ENCODE measurements around the gene MYH10.

MYH10 gene

DNA sequence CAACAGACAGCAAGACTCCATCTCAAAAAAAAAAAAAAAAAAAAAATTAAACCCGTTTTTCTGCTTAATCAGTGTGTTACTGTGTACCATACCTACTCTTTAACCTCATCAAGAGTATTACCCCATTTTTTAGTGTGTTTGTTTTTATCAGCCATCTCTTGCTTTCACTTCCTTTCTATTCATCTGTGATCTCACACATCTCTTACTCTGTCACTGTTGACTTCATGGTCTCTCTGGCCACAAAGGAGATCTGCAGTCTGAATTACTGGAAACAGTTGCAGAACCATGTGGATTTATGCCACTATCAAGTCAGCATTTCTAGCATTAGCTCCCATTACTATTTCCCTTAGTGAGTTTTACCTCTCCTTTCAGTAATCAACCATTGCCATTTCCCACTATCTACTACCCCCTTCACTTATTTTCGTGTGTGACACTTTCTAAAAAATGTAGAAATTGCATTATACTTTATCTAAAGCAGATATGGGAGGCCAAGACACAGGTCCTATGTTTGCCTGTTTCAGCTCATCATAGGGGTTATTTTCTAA lies 174.8 kb downstream of the MYH10 start:
- H3K36me3 ChIP-seq: no peaks in the 10 kb centered on the region
- no peak for TF ChIP-seq CTCF (IDR thresholded peaks at IDR 0.05; ENCODE audit: low read depth, low read length)

DNA sequence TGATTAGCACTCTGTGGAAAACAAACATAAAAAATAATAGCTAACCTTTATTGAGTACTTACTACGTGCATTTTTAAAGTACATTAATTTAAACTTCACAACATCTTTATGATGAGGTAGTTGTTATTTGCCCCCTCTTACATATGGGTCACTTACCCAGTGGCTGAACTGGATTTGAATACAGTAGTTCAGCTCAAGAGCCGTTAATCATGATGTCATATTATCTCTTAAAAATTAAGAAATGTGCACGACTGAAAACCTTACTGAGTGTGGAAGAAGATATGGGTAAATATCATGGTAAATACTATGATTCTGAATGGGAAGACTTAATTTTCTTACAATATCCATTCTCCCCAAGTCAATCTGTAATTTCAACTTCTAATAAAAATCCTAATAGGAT lies 177.2 kb downstream of the MYH10 start:
- peaks cover 2% of the 10 kb centered on the region; the same call in 1 of the 2 replicates for H3K36me3 ChIP-seq
- H3K27me3 ChIP-seq: no peaks in the 10 kb centered on the region
- no peaks in the 10 kb centered on the region for H3K4me1 ChIP-seq
- no peak for TF ChIP-seq CTCF (IDR thresholded peaks at IDR 0.05; ENCODE audit: low read depth, low read length)
- no peak overlapping the region for H3K4me3 ChIP-seq (ENCODE audit: low read depth, low read length)
- no peak for DNase-seq
- H3K9me3 ChIP-seq: no peaks in the 10 kb centered on the region

More for the DNA sequence above, 174.8 kb downstream of the MYH10 start:
- Histone ChIP-seq H3K4me1 (no peaks in the 10 kb centered on the region), H3K4me3 (ENCODE audit: low read depth, low read length) (no peak overlapping the region), H3K9me3 (no peaks in the 10 kb centered on the region), H3K27me3 (no peaks in the 10 kb centered on the region)
- DNase-seq: no peak

- no peaks in the 10 kb centered on the region for H3K9me3 ChIP-seq
- no peak for DNase-seq
- peaks cover 2% of the 10 kb centered on the region; the same call in 1 of the 2 replicates for H3K36me3 ChIP-seq
- no peak overlapping the region for H3K4me3 ChIP-seq (ENCODE audit: low read depth, low read length)
- H3K27me3 ChIP-seq: no peaks in the 10 kb centered on the region
- TF ChIP-seq CTCF (IDR thresholded peaks at IDR 0.05; ENCODE audit: low read depth, low read length): no peak
- H3K4me1 ChIP-seq: no peaks in the 10 kb centered on the region
These were observed 178.5 kb downstream of the MYH10 start for GRCh38 chr17:8451933-8452614.

DNA sequence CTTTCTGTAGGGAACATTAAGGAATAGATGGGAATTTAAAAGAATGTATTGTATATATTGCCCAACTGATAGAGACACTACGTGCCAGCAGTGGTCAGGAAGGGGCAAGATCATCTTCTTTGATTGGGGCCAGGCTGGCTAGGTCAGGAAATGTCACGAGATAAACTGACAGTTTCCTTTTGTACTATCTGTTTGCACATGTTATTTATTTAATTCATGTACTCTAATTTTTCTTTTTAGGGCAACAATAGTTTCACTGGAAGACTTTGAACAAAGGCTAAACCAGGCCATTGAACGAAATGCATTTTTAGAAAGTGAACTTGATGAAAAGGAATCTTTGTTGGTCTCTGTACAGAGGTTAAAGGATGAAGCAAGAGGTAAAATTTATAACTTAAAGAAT lies 182.2 kb downstream of the MYH10 start:
- no peak for TF ChIP-seq CTCF (IDR thresholded peaks at IDR 0.05; ENCODE audit: low read depth, low read length)
- DNase-seq: no peak
- H3K36me3 ChIP-seq: peaks cover 2% of the 10 kb centered on the region; the same call in 1 of the 2 replicates
- no peaks in the 10 kb centered on the region for H3K9me3 ChIP-seq
- no peaks in the 10 kb centered on the region for H3K4me1 ChIP-seq
- H3K4me3 ChIP-seq (ENCODE audit: low read depth, low read length): no peak overlapping the region
- H3K27me3 ChIP-seq: no peaks in the 10 kb centered on the region

DNA sequence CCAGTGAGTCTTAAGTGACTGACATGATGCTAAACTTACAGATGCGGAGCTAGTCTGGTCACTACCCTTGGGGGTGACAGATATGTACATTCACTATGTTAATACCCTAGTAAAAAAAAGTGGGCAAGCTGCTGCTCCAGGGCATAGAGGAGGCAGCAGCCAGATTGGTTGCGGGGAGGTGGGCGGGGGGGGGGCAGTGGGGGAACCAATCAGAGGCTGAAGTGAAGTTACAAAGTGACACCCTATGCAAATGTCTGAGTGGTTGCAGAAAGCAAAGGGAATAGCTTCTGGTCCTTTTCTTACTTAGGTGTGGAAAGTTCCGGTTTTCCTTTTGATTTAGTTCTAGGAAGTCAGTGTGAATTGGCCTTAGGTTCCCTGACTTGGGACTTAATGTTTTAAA lies 182.7 kb downstream of the MYH10 start:
- no peak for TF ChIP-seq CTCF (IDR thresholded peaks at IDR 0.05; ENCODE audit: low read depth, low read length)
- H3K9me3 ChIP-seq: no peaks in the 10 kb centered on the region
- H3K36me3 ChIP-seq: peaks cover 2% of the 10 kb centered on the region; the same call in 1 of the 2 replicates
- H3K27me3 ChIP-seq: no peaks in the 10 kb centered on the region
- DNase-seq: no peak
- H3K4me1 ChIP-seq: no peaks in the 10 kb centered on the region
- no peak overlapping the region for H3K4me3 ChIP-seq (ENCODE audit: low read depth, low read length)

GRCh38 chr17:8445536-8445935 lies 185.0 kb downstream of the MYH10 start:
- no peaks in the 10 kb centered on the region for H3K4me1 ChIP-seq
- H3K4me3 ChIP-seq (ENCODE audit: low read depth, low read length): no peak overlapping the region
- H3K9me3 ChIP-seq: no peaks in the 10 kb centered on the region
- TF ChIP-seq CTCF (IDR thresholded peaks at IDR 0.05; ENCODE audit: low read depth, low read length): no peak
- no peak for DNase-seq
- no peaks in the 10 kb centered on the region for H3K27me3 ChIP-seq
- peaks cover 2% of the 10 kb centered on the region; the same call in 1 of the 2 replicates for H3K36me3 ChIP-seq

Measured in BE2C (cell line).